HCT116 (cell line): ENCODE data around the gene DUS3L. TPM values are rescaled to one million over a fixed set of nuclear protein-coding genes. Genes with fewer than 3 reads are reported as not detected.

Experiments used
- ATAC-seq: fragments of 200-7000 bp; cut with Tn5 transposase; 2 replicates; pipeline ENCODE4 v1.9.1; 2020; ENCODE audit warnings: mild to moderate bottlenecking, moderate library complexity
- BruUV-seq: library from RNA; stranded (reverse); fragments of 400-500 nt; replicated peaks from 2 replicates; lab custom pipeline; 2021; lab: Mats Ljungman, UMichigan
- CTCF ChIA-PET: fragments of 300-600 bp; sonication (Branson Sonifier 250); formaldehyde crosslinking; loops from one replicate; lab custom pipeline; 2021; ENCODE audit warnings: antibody characterized with exemption; lab: Charles Lee
- POLR2A ChIA-PET: fragments of 300-600, 350-600 bp; sonication (Branson Sonifier 250); formaldehyde crosslinking; loops from one replicate; lab custom pipeline; 2021; ENCODE audit warnings: antibody characterized with exemption; lab: Charles Lee
- RAD21 ChIA-PET, 2 experiments: fragments of 300-600 bp; sonication (Branson Sonifier 250); formaldehyde crosslinking; loops; one replicate each; lab custom pipeline; 2023; ENCODE audit warnings: low total read pairs in 2 of 2; ENCODE audit not compliant: uncharacterized antibody in 2 of 2, unreplicated experiment in 2 of 2, low non-redundant PET in 1 of 2; lab: Charles Lee
- DNase-seq: peaks from one replicate; pipeline ENCODE4 v3.0.0-alpha.2; 2010; ENCODE audit warnings: low read depth, low spot score
- H2AFZ ChIP-seq: fragments of 200-600 bp; shearing (Covaris generic), sonication (generic); 2 replicates; pipeline ENCODE4 v1.6.1; 2017; ENCODE audit warnings: low read depth, mixed run types, mixed read lengths, antibody characterized with exemption, low read length; ENCODE audit not compliant: poor library complexity, severe bottlenecking
- H3K27ac ChIP-seq: 2 replicates; pipeline ENCODE4 v1.5.1; 2012; ENCODE audit warnings: low read depth, low read length
- H3K27me3 ChIP-seq: fragments of 200-600 bp; sonication (generic); 2 replicates; pipeline ENCODE4 v1.6.1; 2016; ENCODE audit warnings: mixed run types, low read length, mixed read lengths; ENCODE audit not compliant: insufficient read depth
- H3K36me3 ChIP-seq, 2 experiments: fragments of 200-500 bp in 1 of 2; fragments of 200-600 bp in 1 of 2; sonication (Bioruptor generic) in 1 of 2; sonication (generic) in 1 of 2; 2 replicates each; pipeline versions ENCODE4 v1.5.1 to v1.6.1; 2014 to 2016; ENCODE audit warnings: low read length in 2 of 2, inconsistent platforms in 1 of 2, mixed read lengths in 1 of 2, mixed run types in 1 of 2; ENCODE audit not compliant: insufficient read depth in 2 of 2, control insufficient read depth in 1 of 2
- H3K4me1 ChIP-seq, 2 experiments: fragments of 200-600 bp in 1 of 2; sonication (generic) in 1 of 2; 2 replicates each; pipeline versions ENCODE4 v1.5.1 to v1.6.1; 2012 to 2017; ENCODE audit warnings: low read length in 2 of 2, inconsistent platforms in 1 of 2, mild to moderate bottlenecking in 1 of 2, mixed read lengths in 1 of 2, mixed run types in 1 of 2, moderate library complexity in 1 of 2; ENCODE audit not compliant: insufficient read depth in 2 of 2, control insufficient read depth in 1 of 2
- H3K4me2 ChIP-seq: fragments of 200-600 bp; sonication (generic); 2 replicates; pipeline ENCODE4 v1.6.1; 2017; ENCODE audit warnings: mixed run types, low read length, mixed read lengths
- H3K4me3 ChIP-seq, 2 experiments: fragments of 200-600 bp in 1 of 2; sonication (generic) in 1 of 2; replicated peaks in 1 of 2; 2 replicates each; pipeline ENCODE4 v1.5.1; 2011 to 2016; ENCODE audit warnings: low read length in 2 of 2, control low read depth in 1 of 2, low read depth in 1 of 2, mild to moderate bottlenecking in 1 of 2, mixed read lengths in 1 of 2, mixed run types in 1 of 2
- H3K79me2 ChIP-seq: fragments of 200-600 bp; sonication (generic); 2 replicates; pipeline ENCODE4 v1.6.1; 2017; ENCODE audit warnings: mild to moderate bottlenecking, mixed run types, low read length, moderate library complexity, mixed read lengths; ENCODE audit not compliant: insufficient read depth
- H3K9ac ChIP-seq: fragments of 200-600 bp; sonication (generic); 2 replicates; pipeline ENCODE4 v1.6.1; 2016; ENCODE audit warnings: low read length, mixed read lengths
- H3K9me2 ChIP-seq: fragments of 200-600 bp; sonication (generic), shearing (Covaris generic); 2 replicates; pipeline ENCODE4 v1.6.1; 2017; ENCODE audit warnings: mixed run types, mild to moderate bottlenecking, moderate library complexity; ENCODE audit not compliant: insufficient read depth
- H3K9me3 ChIP-seq, 2 experiments: fragments of 200-500 bp in 1 of 2; fragments of 200-600 bp in 1 of 2; sonication (Bioruptor generic) in 1 of 2; sonication (generic) in 1 of 2; 2 replicates each; pipeline ENCODE4 v1.6.1; 2014 to 2017; ENCODE audit warnings: low read length in 2 of 2, mixed read lengths in 2 of 2, inconsistent platforms in 1 of 2, low read depth in 1 of 2, mild to moderate bottlenecking in 1 of 2, mixed run types in 1 of 2, moderate library complexity in 1 of 2; ENCODE audit not compliant: control insufficient read depth in 1 of 2, insufficient read depth in 1 of 2
- H4K20me1 ChIP-seq: fragments of 200-600 bp; sonication (generic), shearing (Covaris generic); 2 replicates; pipeline ENCODE4 v1.6.1; 2017; ENCODE audit warnings: mixed run types, mild to moderate bottlenecking, moderate library complexity; ENCODE audit not compliant: insufficient read depth
- ATF3 ChIP-seq: IDR thresholded peaks from 2 replicates; pipeline ENCODE4 v1.6.1; 2012
- CBX3 ChIP-seq: IDR thresholded peaks from 2 replicates; pipeline ENCODE4 v1.6.1; 2012; ENCODE audit warnings: low read depth
- CEBPB ChIP-seq: IDR thresholded peaks from 2 replicates; pipeline ENCODE4 v1.6.1; 2012; ENCODE audit warnings: low read depth
- JUND ChIP-seq: IDR thresholded peaks from 2 replicates; pipeline ENCODE4 v1.6.1; 2012
- POLR2A ChIP-seq: IDR thresholded peaks from 2 replicates; pipeline ENCODE4 v1.7.0; 2011; ENCODE audit warnings: borderline replicate concordance; ENCODE audit not compliant: insufficient read depth, insufficient read length; ENCODE audit errors: extremely low read depth
- RAD21 ChIP-seq: IDR thresholded peaks from 2 replicates; pipeline ENCODE4 v1.6.1; 2012; ENCODE audit warnings: low read depth, mild to moderate bottlenecking
- SRF ChIP-seq: IDR thresholded peaks from 2 replicates; pipeline ENCODE4 v1.6.1; 2012; ENCODE audit warnings: low read depth
- YY1 ChIP-seq: IDR thresholded peaks from 2 replicates; pipeline ENCODE4 v1.6.1; 2011; ENCODE audit warnings: low read length, low read depth, moderate library complexity, mild to moderate bottlenecking; ENCODE audit not compliant: insufficient replicate concordance; ENCODE audit errors: extremely low read depth
- ZBTB33 ChIP-seq: IDR thresholded peaks from 2 replicates; pipeline ENCODE4 v1.6.1; 2011; ENCODE audit warnings: mild to moderate bottlenecking, low read length, moderate library complexity; ENCODE audit not compliant: insufficient replicate concordance; ENCODE audit errors: extremely low read depth
- ZFX ChIP-seq: fragments of 450-650 bp; IDR thresholded peaks from 2 replicates; pipeline ENCODE4 v1.6.1; 2017
- intact Hi-C: fragments of 100-400 bp; cut with micrococcal nuclease; formaldehyde crosslinking; loops from 2 replicates; pipeline ENCODE4 v1.10.0; 2022
- total RNA-seq: library from RNA; stranded (reverse); gene quantifications from one replicate; pipeline ENCODE4 v1.2.1, GENCODE V29; 2021; ENCODE audit not compliant: unreplicated experiment

The DUS3L gene
- total RNA-seq, 1 experiment from 2014 or later: 78.1 TPM

DNA sequence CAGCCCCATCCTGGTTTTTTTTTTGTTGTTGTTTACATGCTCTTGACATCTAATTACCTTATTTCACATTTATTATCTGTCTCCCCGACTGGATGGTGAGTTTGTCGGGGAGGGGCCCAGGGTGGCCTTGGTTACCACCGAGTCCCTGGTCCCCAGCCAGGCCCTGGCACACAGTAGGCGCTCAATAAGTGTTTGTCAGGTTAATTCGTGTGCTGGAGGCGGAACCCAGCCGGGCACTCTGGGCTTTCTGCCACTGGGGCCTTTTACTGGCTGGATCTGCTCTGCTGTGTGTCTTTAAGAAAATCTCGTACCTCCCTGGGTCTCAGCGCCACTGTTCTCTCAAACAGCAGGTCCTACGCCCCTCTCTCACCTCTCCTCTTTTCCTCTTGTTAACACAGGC, 18.5 kb upstream of the DUS3L start:
- ATAC-seq: no peak
- H3K27ac ChIP-seq: no peak overlapping the region
- intact Hi-C loops: no loop called here

More for the DNA sequence above, 18.5 kb upstream of the DUS3L start:
- RAD21 ChIA-PET: no interaction called here
- DNase-seq: no peak
- no peak for TF ChIP-seq ATF3
- TF ChIP-seq POLR2A: no peak
- TF ChIP-seq CEBPB: no peak
- TF ChIP-seq ZFX: no peak
- TF ChIP-seq ZBTB33: no peak
- TF ChIP-seq JUND: no peak
- no peak for TF ChIP-seq SRF
- no peak for TF ChIP-seq CBX3
- TF ChIP-seq RAD21: no peak
- no peak for TF ChIP-seq YY1
- Histone ChIP-seq H3K9me3 (no peaks in the 10 kb centered on the region), H3K4me2 (no peak overlapping the region), H3K79me2 (no peaks in the 10 kb centered on the region), H3K4me3 (no peak overlapping the region), H3K36me3 (no peaks in the 10 kb centered on the region), H3K9ac (no peak overlapping the region), H3K27me3 (no peaks in the 10 kb centered on the region), H2AFZ (no peak overlapping the region), H3K9me2 (no peaks in the 10 kb centered on the region), H4K20me1 (no peaks in the 10 kb centered on the region), H3K4me1 (peaks cover 2 to 12% of the 10 kb centered on the region in 2 experiments)
- CTCF ChIA-PET: interaction anchor here (0.7 to 2.1 kb wide), 2 partner anchors 120 to 650 kb away, joined by 4 read pairs; partner anchors contain the start of gene SLC25A23
- POLR2A ChIA-PET: interaction anchor here (0.9 to 2.8 kb wide), 2 partner anchors 18 to 19 kb away, joined by 3 to 9 read pairs; partner anchors contain the start of gene DUS3L
- BruUV-seq: no TSS peak
